A549 (cell line): ENCODE data around the gene UBE2G2.

Source experiments
- CHD2 ChIP-seq: fragments of 150-350 bp; IDR thresholded peaks from 2 replicates; pipeline ENCODE4 v1.6.1; 2014; ENCODE audit warnings: low read length; ENCODE audit not compliant: partially characterized antibody
- CHD4 ChIP-seq: fragments of 200-600 bp; sonication (generic); IDR thresholded peaks from 2 replicates; pipeline ENCODE4 v1.6.1; 2016; ENCODE audit warnings: antibody characterized with exemption, mild to moderate bottlenecking, borderline replicate concordance
- ESRRA ChIP-seq: fragments of 150-350 bp; IDR thresholded peaks from 2 replicates; pipeline ENCODE4 v1.6.1; 2014; ENCODE audit warnings: mild to moderate bottlenecking, low read length, borderline replicate concordance
- FOSL2 ChIP-seq, 2 experiments: fragments of 450-650 bp in 1 of 2; fragments of >200 bp in 1 of 2; sonication (Bioruptor Twin) in 1 of 2; formaldehyde crosslinking; IDR thresholded peaks; 2 replicates each; pipeline versions ENCODE4 v1.5.0 to v1.6.1; 2016 to 2020; ENCODE audit warnings: mild to moderate bottlenecking in 1 of 2, moderate library complexity in 1 of 2
- HOXB5 ChIP-seq: fragments of 250-450 bp; sonication (Bioruptor Pico); IDR thresholded peaks from 2 replicates; pipeline ENCODE4 v1.5.0; 2020; ENCODE audit warnings: mild to moderate bottlenecking, moderate library complexity
- JUNB ChIP-seq: fragments of >200 bp; sonication (Bioruptor Twin); formaldehyde crosslinking; IDR thresholded peaks from 2 replicates; pipeline ENCODE4 v1.6.1; 2016
- RAD21 ChIP-seq, 2 experiments: fragments of >200 bp in 1 of 2; sonication (Bioruptor Twin) in 1 of 2; formaldehyde crosslinking in 1 of 2; IDR thresholded peaks in 1 of 2; conservative IDR thresholded peaks in 1 of 2; 2 replicates in 1 of 2; 3 replicates in 1 of 2; pipeline ENCODE4 v1.6.1; 2012 to 2018; ENCODE audit warnings: inconsistent platforms in 1 of 2
- RCOR1 ChIP-seq: fragments of 150-350 bp; IDR thresholded peaks from 2 replicates; pipeline ENCODE4 v1.6.1; 2014; ENCODE audit warnings: antibody characterized with exemption, low read length, low read depth
- RFX5 ChIP-seq: fragments of 450-650 bp; IDR thresholded peaks from 2 replicates; pipeline ENCODE4 v1.7.1; 2014; ENCODE audit warnings: antibody characterized with exemption, mild to moderate bottlenecking, moderate library complexity
- RNF2 ChIP-seq: fragments of 200-600 bp; sonication (generic); IDR thresholded peaks from 2 replicates; pipeline ENCODE4 v1.6.1; 2016; ENCODE audit warnings: low read depth, mild to moderate bottlenecking, antibody characterized with exemption, moderate library complexity, borderline replicate concordance
- TF ChIP-seq, protein P1 (sequence below): fragments of 450-650 bp; IDR thresholded peaks from 2 replicates; pipeline ENCODE4 v1.6.1; 2014; ENCODE audit warnings: antibody characterized with exemption
- TF ChIP-seq, protein P2 (sequence below): fragments of >200 bp; sonication (Bioruptor Twin); formaldehyde crosslinking; IDR thresholded peaks from 3 replicates; pipeline ENCODE4 v1.5.1; 2016

DNA sequence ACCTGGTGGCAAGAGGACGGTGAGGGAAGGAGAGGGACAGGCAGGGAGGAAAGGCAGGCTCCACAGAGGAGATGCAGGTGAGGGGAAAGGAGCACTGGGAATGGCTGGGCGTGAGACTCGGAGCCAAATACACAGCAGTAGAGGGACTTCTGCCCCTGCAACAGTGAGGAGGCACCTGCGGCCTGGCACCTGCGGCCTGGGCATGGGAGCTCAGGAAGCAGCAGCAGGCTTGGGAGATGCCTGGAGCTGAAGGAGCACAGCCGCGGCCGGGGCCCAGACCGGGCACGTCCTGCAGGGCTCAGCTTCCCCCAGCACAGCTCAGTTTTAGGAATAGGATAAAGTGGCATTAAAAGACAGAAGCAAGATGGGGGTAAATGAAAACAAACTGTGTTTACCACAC, 69.4 kb downstream of the UBE2G2 start:
- TF ChIP-seq, protein P1, sequence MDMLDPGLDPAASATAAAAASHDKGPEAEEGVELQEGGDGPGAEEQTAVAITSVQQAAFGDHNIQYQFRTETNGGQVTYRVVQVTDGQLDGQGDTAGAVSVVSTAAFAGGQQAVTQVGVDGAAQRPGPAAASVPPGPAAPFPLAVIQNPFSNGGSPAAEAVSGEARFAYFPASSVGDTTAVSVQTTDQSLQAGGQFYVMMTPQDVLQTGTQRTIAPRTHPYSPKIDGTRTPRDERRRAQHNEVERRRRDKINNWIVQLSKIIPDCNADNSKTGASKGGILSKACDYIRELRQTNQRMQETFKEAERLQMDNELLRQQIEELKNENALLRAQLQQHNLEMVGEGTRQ, result no peak
- TF ChIP-seq CHD4 (no peak), RAD21 (conservative IDR thresholded peaks at IDR 0.05 in 1 of 2, IDR thresholded peaks at IDR 0.05 in 1 of 2) (no peak), RCOR1 (no peak), HOXB5 (no peak), FOSL2 (IDR thresholded peaks at IDR 0.05) (no peak), FOSL2 (CRISPR knock-in tag; IDR thresholded peaks at IDR 0.05) (no peak), ESRRA (no peak), RFX5 (no peak), RNF2 (no peak), JUNB (no peak), CHD2 (no peak)
- TF ChIP-seq, protein P2, sequence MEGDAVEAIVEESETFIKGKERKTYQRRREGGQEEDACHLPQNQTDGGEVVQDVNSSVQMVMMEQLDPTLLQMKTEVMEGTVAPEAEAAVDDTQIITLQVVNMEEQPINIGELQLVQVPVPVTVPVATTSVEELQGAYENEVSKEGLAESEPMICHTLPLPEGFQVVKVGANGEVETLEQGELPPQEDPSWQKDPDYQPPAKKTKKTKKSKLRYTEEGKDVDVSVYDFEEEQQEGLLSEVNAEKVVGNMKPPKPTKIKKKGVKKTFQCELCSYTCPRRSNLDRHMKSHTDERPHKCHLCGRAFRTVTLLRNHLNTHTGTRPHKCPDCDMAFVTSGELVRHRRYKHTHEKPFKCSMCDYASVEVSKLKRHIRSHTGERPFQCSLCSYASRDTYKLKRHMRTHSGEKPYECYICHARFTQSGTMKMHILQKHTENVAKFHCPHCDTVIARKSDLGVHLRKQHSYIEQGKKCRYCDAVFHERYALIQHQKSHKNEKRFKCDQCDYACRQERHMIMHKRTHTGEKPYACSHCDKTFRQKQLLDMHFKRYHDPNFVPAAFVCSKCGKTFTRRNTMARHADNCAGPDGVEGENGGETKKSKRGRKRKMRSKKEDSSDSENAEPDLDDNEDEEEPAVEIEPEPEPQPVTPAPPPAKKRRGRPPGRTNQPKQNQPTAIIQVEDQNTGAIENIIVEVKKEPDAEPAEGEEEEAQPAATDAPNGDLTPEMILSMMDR, result no peak
